ENCODE results near the gene CD96.

The CD96 gene

DNA sequence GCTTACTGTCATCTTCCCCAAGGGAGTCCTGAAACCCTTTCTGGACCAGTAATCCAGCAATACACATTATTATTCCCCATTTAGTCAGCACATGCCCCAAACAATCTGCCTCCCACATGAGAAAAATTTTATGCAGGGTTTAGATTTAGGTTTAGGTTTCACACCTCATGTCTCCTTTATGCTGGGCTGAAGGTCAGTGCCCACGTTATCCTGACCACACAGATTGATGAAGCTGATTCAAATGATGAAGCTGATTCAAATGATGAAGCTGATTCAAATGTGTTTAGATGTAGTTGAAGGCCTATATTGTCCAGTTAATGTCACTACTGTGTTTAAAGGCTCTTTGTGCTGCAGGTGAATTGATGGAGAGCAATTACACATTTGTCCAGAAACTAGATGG, 71.3 kb downstream of the CD96 start:
- Histone ChIP-seq H3K4me1 (ENCODE audit: control insufficient read depth in 1 of 2, insufficient read depth in 1 of 2, low read depth in 1 of 2, low read length in 1 of 2) (no peaks in the 10 kb centered on the region), H3K27me3 (no peaks in the 10 kb centered on the region), H3K36me3 (no peaks in the 10 kb centered on the region), H3K4me3 (ENCODE audit: low read depth in 1 of 2, low read length in 1 of 2) (no peak overlapping the region), H3K9me3 (no peaks in the 10 kb centered on the region), H3K27ac (no peak overlapping the region)
- TF ChIP-seq, protein P1, sequence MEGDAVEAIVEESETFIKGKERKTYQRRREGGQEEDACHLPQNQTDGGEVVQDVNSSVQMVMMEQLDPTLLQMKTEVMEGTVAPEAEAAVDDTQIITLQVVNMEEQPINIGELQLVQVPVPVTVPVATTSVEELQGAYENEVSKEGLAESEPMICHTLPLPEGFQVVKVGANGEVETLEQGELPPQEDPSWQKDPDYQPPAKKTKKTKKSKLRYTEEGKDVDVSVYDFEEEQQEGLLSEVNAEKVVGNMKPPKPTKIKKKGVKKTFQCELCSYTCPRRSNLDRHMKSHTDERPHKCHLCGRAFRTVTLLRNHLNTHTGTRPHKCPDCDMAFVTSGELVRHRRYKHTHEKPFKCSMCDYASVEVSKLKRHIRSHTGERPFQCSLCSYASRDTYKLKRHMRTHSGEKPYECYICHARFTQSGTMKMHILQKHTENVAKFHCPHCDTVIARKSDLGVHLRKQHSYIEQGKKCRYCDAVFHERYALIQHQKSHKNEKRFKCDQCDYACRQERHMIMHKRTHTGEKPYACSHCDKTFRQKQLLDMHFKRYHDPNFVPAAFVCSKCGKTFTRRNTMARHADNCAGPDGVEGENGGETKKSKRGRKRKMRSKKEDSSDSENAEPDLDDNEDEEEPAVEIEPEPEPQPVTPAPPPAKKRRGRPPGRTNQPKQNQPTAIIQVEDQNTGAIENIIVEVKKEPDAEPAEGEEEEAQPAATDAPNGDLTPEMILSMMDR (IDR thresholded peaks at IDR 0.05) = no peak

DNA sequence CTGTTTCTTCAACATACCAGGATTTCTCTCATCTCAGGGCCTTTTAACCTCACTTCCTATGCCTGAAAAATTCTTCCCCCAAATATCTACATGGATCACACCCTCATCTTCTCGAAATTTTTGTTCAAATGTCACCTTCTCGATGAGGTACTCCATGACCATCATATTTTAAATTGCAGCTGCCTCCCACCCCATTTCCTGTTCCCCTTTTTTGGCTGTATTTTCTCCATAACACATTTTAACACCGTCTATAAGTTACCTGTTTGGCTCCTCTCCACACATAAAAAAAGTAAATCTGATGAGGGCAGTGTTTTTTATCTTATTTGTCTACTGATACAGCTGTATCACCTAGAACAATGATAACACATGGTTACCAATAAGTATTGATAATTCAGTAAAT, 73.9 kb downstream of the CD96 start:
- no peaks in the 10 kb centered on the region for H3K36me3 ChIP-seq
- no peak overlapping the region for H3K4me3 ChIP-seq (ENCODE audit: low read depth in 1 of 2, low read length in 1 of 2)
- H3K27ac ChIP-seq = no peak overlapping the region
- no peaks in the 10 kb centered on the region for H3K9me3 ChIP-seq
- H3K4me1 ChIP-seq (ENCODE audit: control insufficient read depth in 1 of 2, insufficient read depth in 1 of 2, low read depth in 1 of 2, low read length in 1 of 2) = no peaks in the 10 kb centered on the region
- no peaks in the 10 kb centered on the region for H3K27me3 ChIP-seq
- TF ChIP-seq, protein P1 (IDR thresholded peaks at IDR 0.05) = no peak

DNA sequence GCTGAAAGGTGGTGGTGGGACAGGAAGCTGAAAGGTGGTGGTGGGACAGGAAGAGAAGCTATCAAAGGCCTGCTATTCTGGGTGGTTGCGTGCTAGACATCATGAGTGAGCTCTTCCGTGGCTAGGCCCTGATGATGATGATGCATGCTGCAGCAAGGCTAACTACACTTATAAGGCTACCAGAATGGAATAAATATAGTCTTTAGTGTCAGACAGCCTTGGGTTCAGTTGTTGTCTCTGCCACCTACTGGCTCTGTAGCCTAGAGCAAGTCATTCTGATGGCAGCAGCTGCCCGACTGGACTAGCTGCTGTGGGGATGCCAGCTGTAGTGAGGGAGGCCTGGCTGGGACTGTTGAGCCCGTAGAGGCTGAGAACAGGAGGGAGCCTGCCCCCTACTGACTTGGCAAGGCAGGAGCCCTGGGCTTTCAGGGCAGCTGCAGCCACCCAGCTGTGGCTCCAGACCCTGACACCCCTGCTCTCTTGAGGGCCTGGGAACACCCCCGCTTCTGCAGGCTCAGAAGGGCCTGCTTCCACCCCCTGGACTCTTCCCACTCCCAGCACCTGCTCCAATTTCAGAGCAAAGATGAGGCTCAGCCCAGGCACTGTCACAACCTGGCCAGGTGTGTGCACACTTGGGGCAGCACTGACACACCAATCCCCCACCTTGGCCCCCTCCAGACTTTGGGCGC, 74.6 kb downstream of the CD96 start:
- Histone ChIP-seq H3K36me3 (no peaks in the 10 kb centered on the region), H3K4me3 (ENCODE audit: low read depth in 1 of 2, low read length in 1 of 2) (no peak overlapping the region), H3K4me1 (ENCODE audit: control insufficient read depth in 1 of 2, insufficient read depth in 1 of 2, low read depth in 1 of 2, low read length in 1 of 2) (no peaks in the 10 kb centered on the region), H3K27ac (no peak overlapping the region), H3K9me3 (no peaks in the 10 kb centered on the region), H3K27me3 (no peaks in the 10 kb centered on the region)
- TF ChIP-seq, protein P1 (IDR thresholded peaks at IDR 0.05) = no peak

DNA sequence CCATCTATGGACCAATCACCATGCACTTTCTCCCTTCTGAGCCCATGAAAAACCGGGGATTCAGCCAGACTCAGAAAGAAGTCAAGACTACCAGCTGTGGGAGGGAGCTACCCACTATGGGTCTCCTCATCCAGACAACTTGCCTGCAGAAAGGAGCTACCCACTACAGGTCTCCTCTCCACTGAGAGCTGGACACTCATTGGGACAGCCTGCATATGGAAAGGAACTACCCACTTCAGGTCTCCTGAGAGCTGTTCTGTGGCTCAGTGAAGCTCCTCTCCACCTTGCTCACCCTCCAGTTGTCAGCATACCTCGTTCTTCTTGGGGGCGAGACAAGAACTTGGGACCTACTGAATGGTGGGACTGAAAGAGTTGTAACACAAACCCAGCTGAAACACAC, 75.4 kb downstream of the CD96 start:
- Histone ChIP-seq H3K4me1 (ENCODE audit: control insufficient read depth in 1 of 2, insufficient read depth in 1 of 2, low read depth in 1 of 2, low read length in 1 of 2) (no peaks in the 10 kb centered on the region), H3K9me3 (no peaks in the 10 kb centered on the region), H3K4me3 (ENCODE audit: low read depth in 1 of 2, low read length in 1 of 2) (no peak overlapping the region), H3K36me3 (no peaks in the 10 kb centered on the region), H3K27me3 (no peaks in the 10 kb centered on the region), H3K27ac (no peak overlapping the region)
- TF ChIP-seq, protein P1 (IDR thresholded peaks at IDR 0.05) = no peak

DNA sequence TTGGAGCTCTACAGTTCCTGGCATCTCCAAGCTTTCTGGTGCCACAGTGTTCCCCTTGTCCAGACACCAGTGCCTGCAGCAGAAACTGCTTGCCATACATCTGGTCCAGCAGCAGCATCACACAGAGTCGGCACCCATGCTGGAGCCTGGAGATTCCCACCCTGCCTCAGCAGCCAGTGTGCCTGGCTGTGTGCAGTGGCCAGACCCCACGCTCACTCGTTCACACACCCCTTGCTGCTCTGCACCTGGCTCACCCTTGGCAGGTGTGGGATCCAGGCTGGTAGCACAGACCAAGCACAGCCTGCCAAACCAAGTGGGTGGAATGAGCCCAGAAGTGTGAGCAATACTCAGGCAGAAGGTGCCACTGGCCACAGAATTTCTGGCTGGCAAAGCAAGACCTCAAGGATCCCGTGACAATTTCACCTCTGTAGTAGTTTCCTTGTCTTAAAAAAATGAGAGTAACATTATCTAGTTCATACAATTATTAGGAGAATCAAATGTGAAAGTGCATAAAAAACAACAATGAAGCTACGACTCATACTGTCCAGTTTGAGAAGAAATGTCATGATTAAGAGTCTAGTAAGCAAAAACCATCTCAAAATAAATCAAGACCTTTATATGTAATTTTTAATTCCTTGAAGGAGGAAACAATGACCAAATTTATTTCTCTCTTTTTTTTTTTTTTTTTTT, 76.1 kb downstream of the CD96 start:
- H3K9me3 ChIP-seq = no peaks in the 10 kb centered on the region
- no peaks in the 10 kb centered on the region for H3K4me1 ChIP-seq (ENCODE audit: control insufficient read depth in 1 of 2, insufficient read depth in 1 of 2, low read depth in 1 of 2, low read length in 1 of 2)
- TF ChIP-seq, protein P1 (IDR thresholded peaks at IDR 0.05) = no peak
- H3K4me3 ChIP-seq (ENCODE audit: low read depth in 1 of 2, low read length in 1 of 2) = no peak overlapping the region
- H3K36me3 ChIP-seq = no peaks in the 10 kb centered on the region
- no peaks in the 10 kb centered on the region for H3K27me3 ChIP-seq
- H3K27ac ChIP-seq = no peak overlapping the region

Data from neutrophil (primary cell).